Stimulated activated CD4-positive, alpha-beta T cell treated with anti-CD3 and anti-CD28 coated beads, Interleukin-1b, Interleukin-23, amount 100 ng/mL, for 24 hours (primary cell): ENCODE data around the gene GBE1.
"Not testable (repeated sequence)": the region's sequence is repeated elsewhere in the genome, so short reads cannot be mapped to it uniquely, and the experiment has no call there.

Source experiments
- DNase-seq, 4 experiments: peaks; one replicate each; pipeline ENCODE4 v3.0.0-alpha.2; 2020; ENCODE audit warnings: low read depth in 4 of 4, low spot score in 1 of 4

GBE1 gene

GRCh38 chr3:81544385-81544784 lies 217.1 kb downstream of the GBE1 start:
- DNase-seq: no peak

- DNase-seq: no peak
These were observed 220.7 kb downstream of the GBE1 start for GRCh38 chr3:81540787-81541186.

- no peak for DNase-seq
These were observed 229.6 kb downstream of the GBE1 start for GRCh38 chr3:81531846-81532245.

- DNase-seq: no peak
These were observed 230.2 kb downstream of the GBE1 start for GRCh38 chr3:81531263-81531662.

GRCh38 chr3:81530180-81530939 lies 231.1 kb downstream of the GBE1 start:
- no peak for DNase-seq

GRCh38 chr3:81521855-81522254 lies 239.6 kb downstream of the GBE1 start:
- no peak for DNase-seq

GRCh38 chr3:81518945-81519344 lies 242.5 kb downstream of the GBE1 start:
- DNase-seq: no peak

GRCh38 chr3:81516042-81516441 lies 245.4 kb downstream of the GBE1 start:
- no peak for DNase-seq

GRCh38 chr3:81513591-81513990 lies 247.9 kb downstream of the GBE1 start:
- no peak for DNase-seq

GRCh38 chr3:81503026-81503425 lies 258.4 kb downstream of the GBE1 start:
- no peak for DNase-seq

- DNase-seq: no peak
These were observed 259.2 kb downstream of the GBE1 start for GRCh38 chr3:81502236-81502635.

GRCh38 chr3:81500039-81500438 lies 261.4 kb downstream of the GBE1 start:
- DNase-seq: no peak

- DNase-seq: no peak
These were observed 263.7 kb downstream of the GBE1 start for GRCh38 chr3:81497572-81498251.

- DNase-seq: no peak
These were observed 264.9 kb downstream of the GBE1 start for GRCh38 chr3:81496407-81497104.

- not testable (repeated sequence) for DNase-seq
These were observed 269.0 kb downstream of the GBE1 start for GRCh38 chr3:81492471-81492870.

GRCh38 chr3:81492040-81492439 lies 269.4 kb downstream of the GBE1 start:
- DNase-seq: no peak

- peak; percentile 58 to 77 (median 59) for DNase-seq
These were observed 270.7 kb downstream of the GBE1 start for GRCh38 chr3:81490541-81491288.

GRCh38 chr3:81485444-81485865 lies 276.0 kb downstream of the GBE1 start:
- DNase-seq: no peak

GRCh38 chr3:81484520-81484919 lies 276.9 kb downstream of the GBE1 start:
- no peak for DNase-seq

- DNase-seq: no peak
These were observed 278.4 kb downstream of the GBE1 start for GRCh38 chr3:81483046-81483445.

GRCh38 chr3:81477740-81478139 lies 283.7 kb downstream of the GBE1 start:
- DNase-seq: no peak
